ES-I3 (cell line): ENCODE data around the gene MOCOS.

Experiments
- H3K36me3 ChIP-seq: 2 replicates; pipeline ENCODE4 v1.6.1; 2013; ENCODE audit warnings: mild to moderate bottlenecking, low read length, control low read depth, moderate library complexity; ENCODE audit not compliant: insufficient read depth
- H3K4me1 ChIP-seq: 2 replicates; pipeline ENCODE4 v1.6.1; 2013; ENCODE audit warnings: mild to moderate bottlenecking, control low read depth, low read length; ENCODE audit not compliant: insufficient read depth
- H3K9ac ChIP-seq: 2 replicates; pipeline ENCODE4 v1.6.1; 2013; ENCODE audit warnings: low read depth, mild to moderate bottlenecking, low read length, moderate library complexity
- H3K9me3 ChIP-seq: 2 replicates; pipeline ENCODE4 v1.6.1; 2013; ENCODE audit warnings: mild to moderate bottlenecking, low read length, moderate library complexity; ENCODE audit not compliant: control insufficient read depth, insufficient read depth

The MOCOS gene

DNA sequence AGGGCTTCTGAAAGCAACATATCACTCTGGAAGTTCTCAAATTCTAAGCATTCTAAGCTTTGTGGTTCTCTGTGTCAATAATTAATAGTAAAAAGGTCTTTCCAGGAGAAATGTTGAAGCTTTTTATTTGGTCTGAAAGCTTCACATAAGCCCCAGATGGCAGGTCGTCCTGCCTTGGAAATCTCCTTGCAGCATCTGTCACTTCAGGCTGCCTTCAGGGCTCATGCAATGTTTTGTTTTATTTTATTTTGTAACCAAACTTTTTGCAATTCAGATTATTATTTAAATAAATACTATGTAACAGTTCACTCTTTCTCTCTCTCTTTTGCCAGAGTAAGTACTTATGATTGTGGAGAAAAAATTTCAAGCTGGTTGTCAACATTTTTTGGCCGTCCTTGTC, 63.5 kb downstream of the MOCOS start:
- H3K9me3 ChIP-seq: no peaks in the 10 kb centered on the region
- no peaks in the 10 kb centered on the region for H3K36me3 ChIP-seq
- no peak overlapping the region for H3K9ac ChIP-seq
- H3K4me1 ChIP-seq: no peaks in the 10 kb centered on the region

DNA sequence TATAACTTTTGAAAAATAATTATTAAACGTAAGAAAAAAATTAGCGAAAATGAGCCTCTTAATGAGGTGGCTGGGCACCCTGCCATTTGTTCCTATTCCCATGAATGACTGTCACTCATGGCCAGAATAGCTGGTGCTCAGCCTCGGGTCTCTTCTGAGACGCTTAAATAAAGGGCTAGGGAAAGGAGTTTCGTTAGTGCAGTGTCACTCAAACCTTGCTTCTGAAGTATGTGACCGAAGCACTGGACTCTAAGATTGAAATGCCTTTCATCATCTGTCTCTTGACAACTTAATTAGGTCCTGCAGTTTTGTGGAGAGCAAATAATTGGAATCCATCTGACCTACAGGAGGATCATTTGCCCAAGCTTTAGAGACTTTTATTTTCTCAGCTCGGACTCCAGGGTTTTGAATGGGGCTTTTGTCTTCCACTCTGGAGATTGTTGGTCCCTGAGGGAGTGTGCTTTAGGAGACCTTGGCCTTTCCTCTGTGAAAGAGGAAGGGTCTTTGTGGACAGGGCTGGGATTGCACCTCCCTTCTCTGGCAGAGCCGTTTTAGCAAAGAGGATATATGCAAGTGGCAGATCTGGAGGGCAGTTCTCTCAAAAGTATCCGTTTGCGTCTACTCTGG, 67.9 kb downstream of the MOCOS start:
- Histone ChIP-seq H3K36me3 (no peaks in the 10 kb centered on the region), H3K4me1 (no peaks in the 10 kb centered on the region), H3K9ac (no peak overlapping the region), H3K9me3 (no peaks in the 10 kb centered on the region)

GRCh38 chr18:36256094-36256493, 68.8 kb downstream of the MOCOS start:
- H3K9me3 ChIP-seq: no peaks in the 10 kb centered on the region
- no peak overlapping the region for H3K9ac ChIP-seq
- H3K36me3 ChIP-seq: no peaks in the 10 kb centered on the region
- no peaks in the 10 kb centered on the region for H3K4me1 ChIP-seq

- H3K4me1 ChIP-seq: no peaks in the 10 kb centered on the region
- H3K9ac ChIP-seq: no peak overlapping the region
- no peaks in the 10 kb centered on the region for H3K36me3 ChIP-seq
- no peaks in the 10 kb centered on the region for H3K9me3 ChIP-seq
These were observed 75.7 kb downstream of the MOCOS start for GRCh38 chr18:36262971-36263370.

- H3K4me1 ChIP-seq: no peaks in the 10 kb centered on the region
- H3K9me3 ChIP-seq: no peaks in the 10 kb centered on the region
- no peak overlapping the region for H3K9ac ChIP-seq
- H3K36me3 ChIP-seq: no peaks in the 10 kb centered on the region
These were observed 77.0 kb downstream of the MOCOS start for GRCh38 chr18:36264283-36264682.

DNA sequence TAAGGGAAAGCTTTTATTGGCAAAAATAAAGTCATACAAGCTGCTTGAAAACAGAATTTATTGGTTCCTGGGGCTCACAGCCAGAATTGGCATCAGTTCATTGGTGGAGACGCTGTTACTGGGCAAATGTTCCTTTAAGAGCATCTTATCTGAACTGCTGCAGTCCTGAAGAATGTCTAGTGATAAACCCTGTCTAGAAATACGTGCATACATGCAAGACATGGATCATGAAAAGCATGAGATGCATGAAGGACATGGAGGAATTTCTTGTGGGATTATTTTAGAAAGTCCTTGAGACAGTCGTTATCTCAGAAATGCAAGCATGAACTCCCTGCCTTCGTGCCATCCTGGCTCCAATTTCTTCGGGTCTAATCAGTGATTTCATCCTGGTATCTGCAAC, 77.7 kb downstream of the MOCOS start:
- Histone ChIP-seq H3K9me3 (no peaks in the 10 kb centered on the region), H3K36me3 (no peaks in the 10 kb centered on the region), H3K9ac (no peak overlapping the region), H3K4me1 (no peaks in the 10 kb centered on the region)

DNA sequence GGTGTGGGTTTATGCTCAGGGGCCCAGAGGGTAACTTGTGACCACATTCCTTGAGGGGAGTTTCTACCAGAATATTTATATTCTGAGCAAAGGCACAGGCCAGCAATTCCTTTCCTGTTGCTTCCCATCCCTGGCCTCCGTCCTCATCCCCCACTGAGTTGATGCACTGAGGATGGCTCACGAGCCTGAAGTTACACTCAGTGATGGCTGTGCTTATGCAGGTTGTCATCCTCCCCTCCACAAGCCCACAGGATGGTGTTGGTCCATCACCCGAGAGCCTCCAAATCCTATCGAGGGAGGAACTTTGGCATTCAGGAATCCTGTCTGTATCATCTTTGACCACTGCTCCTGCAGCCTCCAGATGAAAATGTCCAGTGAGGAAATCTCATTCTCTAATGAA, 81.9 kb downstream of the MOCOS start:
- no peaks in the 10 kb centered on the region for H3K9me3 ChIP-seq
- H3K36me3 ChIP-seq: no peaks in the 10 kb centered on the region
- H3K4me1 ChIP-seq: no peaks in the 10 kb centered on the region
- no peak overlapping the region for H3K9ac ChIP-seq

DNA sequence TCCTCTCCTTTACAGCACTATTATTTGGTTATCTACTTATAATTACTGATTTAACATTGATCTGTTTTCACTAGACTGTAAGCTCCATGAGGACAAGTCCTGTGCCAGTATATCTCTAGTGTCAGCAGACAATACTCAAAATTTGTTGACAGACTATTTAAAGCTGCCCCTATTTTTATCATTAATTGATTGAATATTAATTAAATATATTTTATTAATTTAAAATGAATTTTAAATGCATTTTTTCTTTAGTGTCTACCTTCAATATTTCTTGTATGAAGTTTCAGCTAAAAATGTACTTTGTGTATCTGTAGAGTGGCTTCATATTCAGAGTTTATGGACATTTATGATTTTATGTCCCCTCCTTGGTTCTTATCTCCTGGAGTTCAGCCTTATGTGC, 83.9 kb downstream of the MOCOS start:
- no peaks in the 10 kb centered on the region for H3K4me1 ChIP-seq
- no peaks in the 10 kb centered on the region for H3K9me3 ChIP-seq
- H3K36me3 ChIP-seq: no peaks in the 10 kb centered on the region
- no peak overlapping the region for H3K9ac ChIP-seq

GRCh38 chr18:36273347-36273746, 86.0 kb downstream of the MOCOS start:
- Histone ChIP-seq H3K9me3 (no peaks in the 10 kb centered on the region), H3K9ac (no peak overlapping the region), H3K36me3 (no peaks in the 10 kb centered on the region), H3K4me1 (no peaks in the 10 kb centered on the region)

- no peaks in the 10 kb centered on the region for H3K4me1 ChIP-seq
- no peaks in the 10 kb centered on the region for H3K36me3 ChIP-seq
- no peak overlapping the region for H3K9ac ChIP-seq
- H3K9me3 ChIP-seq: no peaks in the 10 kb centered on the region
These were observed 86.9 kb downstream of the MOCOS start for GRCh38 chr18:36274083-36274715.

DNA sequence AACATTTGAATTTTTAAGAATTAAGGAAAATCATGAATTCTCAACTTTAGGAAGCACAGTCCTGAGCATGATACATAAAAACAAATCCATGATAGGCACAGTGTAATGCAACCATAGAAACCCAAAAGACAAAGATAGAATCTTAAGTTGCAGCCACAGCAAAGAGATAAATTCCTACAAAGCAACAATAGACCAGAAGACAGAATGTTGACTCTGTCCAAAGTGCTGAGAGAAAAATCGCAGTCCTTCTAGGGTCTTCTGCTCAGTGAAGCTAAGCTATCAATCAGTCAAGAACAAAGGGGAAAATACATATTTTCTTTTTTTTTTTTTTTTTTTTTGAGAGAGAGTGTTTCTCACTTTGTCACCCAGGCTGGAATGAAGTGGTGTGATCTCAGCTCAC, 88.3 kb downstream of the MOCOS start:
- Histone ChIP-seq H3K9me3 (no peaks in the 10 kb centered on the region), H3K9ac (no peak overlapping the region), H3K36me3 (no peaks in the 10 kb centered on the region), H3K4me1 (no peaks in the 10 kb centered on the region)

DNA sequence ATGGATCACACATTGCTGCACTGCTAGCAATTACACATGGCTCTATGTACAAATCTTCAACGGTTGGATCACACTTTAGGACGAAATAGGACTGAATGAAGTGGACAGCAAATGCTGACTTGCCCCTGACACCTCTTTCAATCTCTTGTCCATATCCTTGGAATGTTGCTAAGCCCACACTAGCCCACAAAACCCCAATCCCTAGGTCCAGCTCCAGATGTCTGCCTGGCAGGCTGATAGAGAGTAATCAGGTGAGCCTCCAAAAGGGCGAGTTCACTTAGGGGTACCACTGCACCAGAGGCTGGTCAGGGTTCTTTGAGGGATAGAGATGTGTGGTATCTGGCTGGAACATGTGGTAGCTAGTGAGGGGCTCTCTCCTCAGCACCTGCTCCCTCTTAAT, 91.7 kb downstream of the MOCOS start:
- no peak overlapping the region for H3K9ac ChIP-seq
- H3K36me3 ChIP-seq: no peaks in the 10 kb centered on the region
- no peaks in the 10 kb centered on the region for H3K4me1 ChIP-seq
- no peaks in the 10 kb centered on the region for H3K9me3 ChIP-seq

DNA sequence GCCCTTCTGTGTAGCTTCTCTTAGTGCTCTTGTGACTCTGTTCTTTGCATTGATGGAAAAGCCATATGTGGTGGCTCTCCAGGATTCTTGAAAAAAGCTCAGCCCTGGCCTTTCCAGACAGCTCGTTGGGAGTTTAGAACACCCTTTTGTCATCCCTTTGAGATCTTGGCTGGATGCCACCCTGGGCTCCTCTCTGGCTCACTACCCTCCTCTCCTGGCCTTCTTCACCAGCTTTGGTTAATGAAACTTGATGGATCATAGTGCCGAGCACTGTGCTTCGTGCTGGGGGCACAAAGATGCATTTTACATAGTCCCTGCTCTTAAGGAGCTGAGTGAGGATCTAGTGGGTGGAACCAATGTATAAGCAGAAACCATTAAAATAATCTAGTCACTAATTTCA, 94.6 kb downstream of the MOCOS start:
- Histone ChIP-seq H3K9me3 (no peaks in the 10 kb centered on the region), H3K9ac (no peak overlapping the region), H3K4me1 (no peaks in the 10 kb centered on the region), H3K36me3 (no peaks in the 10 kb centered on the region)

GRCh38 chr18:36283448-36283847, 96.2 kb downstream of the MOCOS start:
- Histone ChIP-seq H3K4me1 (no peaks in the 10 kb centered on the region), H3K36me3 (no peaks in the 10 kb centered on the region), H3K9me3 (no peaks in the 10 kb centered on the region), H3K9ac (no peak overlapping the region)

GRCh38 chr18:36284268-36284667, 97.0 kb downstream of the MOCOS start:
- no peaks in the 10 kb centered on the region for H3K9me3 ChIP-seq
- H3K4me1 ChIP-seq: no peaks in the 10 kb centered on the region
- no peak overlapping the region for H3K9ac ChIP-seq
- H3K36me3 ChIP-seq: no peaks in the 10 kb centered on the region
